Activated T-cell treated with anti-CD3 and anti-CD28 coated beads, Interleukin-2, amount 50 U/mL, for 24 hours (primary cell): ENCODE measurements around the gene LAMTOR1.

Experiments used
- DNase-seq: peaks from one replicate; pipeline ENCODE4 v3.0.0-alpha.2; 2020
- H3K27ac Mint-ChIP-seq: 2 replicates; pipeline ENCODE4 v1.8.0; 2020; ENCODE audit warnings: mild to moderate bottlenecking, mixed read lengths
- H3K27me3 Mint-ChIP-seq: 2 replicates; pipeline ENCODE4 v1.8.0; 2020; ENCODE audit warnings: mixed read lengths
- H3K36me3 Mint-ChIP-seq: 2 replicates; pipeline ENCODE4 v1.8.0; 2020; ENCODE audit warnings: low read depth, mixed read lengths
- H3K4me1 Mint-ChIP-seq: 2 replicates; pipeline ENCODE4 v1.8.0; 2020; ENCODE audit warnings: low read depth, mixed read lengths
- H3K4me3 Mint-ChIP-seq: 2 replicates; pipeline ENCODE4 v1.8.0; 2020; ENCODE audit warnings: mild to moderate bottlenecking, moderate library complexity, mixed read lengths
- H3K9me3 Mint-ChIP-seq: 2 replicates; pipeline ENCODE4 v1.8.0; 2020; ENCODE audit warnings: mixed read lengths

LAMTOR1 gene

GRCh38 chr11:72105888-72106287 lies 2.8 kb upstream of the LAMTOR1 start, which contains the start of gene TOMT:
TOMT (plus strand) TSS chr11:72105924; CDS start chr11:72105952, 28 bp downstream.
- H3K9me3 Mint-ChIP-seq, result no peaks in the 10 kb centered on the region
- H3K4me1 Mint-ChIP-seq, result peaks cover 28% of the 10 kb centered on the region
- no peak within 1 kb of the TSS for H3K4me3 Mint-ChIP-seq
- H3K27me3 Mint-ChIP-seq, result no peaks in the 10 kb centered on the region
- no peak for DNase-seq
- peaks cover 63% of the 10 kb centered on the region for H3K36me3 Mint-ChIP-seq
- H3K27ac Mint-ChIP-seq, result peak within 1 kb of the TSS; percentile 39

GRCh38 chr11:72103754-72104167 lies 664 bp upstream of the LAMTOR1 start:
- Mint-ChIP-seq H3K4me1 (peaks cover 37% of the 10 kb centered on the region), H3K36me3 (peaks cover 65% of the 10 kb centered on the region), H3K27ac (peak overlapping the region; percentile 96), H3K4me3 (peak overlapping the region; percentile 95), H3K27me3 (no peaks in the 10 kb centered on the region), H3K9me3 (no peaks in the 10 kb centered on the region)
- DNase-seq, result no peak

- no peaks in the 10 kb centered on the region for H3K27me3 Mint-ChIP-seq
- H3K4me3 Mint-ChIP-seq, result peak overlapping the region; percentile 95
- peaks cover 66% of the 10 kb centered on the region for H3K36me3 Mint-ChIP-seq
- no peak for DNase-seq
- H3K4me1 Mint-ChIP-seq, result peaks cover 37% of the 10 kb centered on the region
- H3K9me3 Mint-ChIP-seq, result no peaks in the 10 kb centered on the region
- H3K27ac Mint-ChIP-seq, result peak overlapping the region; percentile 96
Observed at GRCh38 chr11:72102631-72102945, 509 bp downstream of the LAMTOR1 start.

GRCh38 chr11:72102162-72102561 lies 935 bp downstream of the LAMTOR1 start:
- Mint-ChIP-seq H3K36me3 (peaks cover 66% of the 10 kb centered on the region), H3K4me1 (peaks cover 37% of the 10 kb centered on the region)

GRCh38 chr11:72100462-72100861 lies 2.6 kb downstream of the LAMTOR1 start:
- peaks cover 74% of the 10 kb centered on the region for H3K36me3 Mint-ChIP-seq
- H3K4me1 Mint-ChIP-seq, result peaks cover 37% of the 10 kb centered on the region
- H3K27ac Mint-ChIP-seq, result peak overlapping the region; percentile 96
- H3K9me3 Mint-ChIP-seq, result no peaks in the 10 kb centered on the region
- no peak overlapping the region for H3K4me3 Mint-ChIP-seq
- no peak for DNase-seq
- no peaks in the 10 kb centered on the region for H3K27me3 Mint-ChIP-seq

More at GRCh38 chr11:72102162-72102561, 935 bp downstream of the LAMTOR1 start:
- Mint-ChIP-seq H3K27me3 (no peaks in the 10 kb centered on the region), H3K4me3 (peak overlapping the region; percentile 95), H3K27ac (peak overlapping the region; percentile 96), H3K9me3 (no peaks in the 10 kb centered on the region)
- DNase-seq, result no peak

GRCh38 chr11:72100009-72100408 lies 3.1 kb downstream of the LAMTOR1 start:
- Mint-ChIP-seq H3K4me1 (peaks cover 37% of the 10 kb centered on the region), H3K9me3 (no peaks in the 10 kb centered on the region), H3K27ac (peak overlapping the region; percentile 96), H3K4me3 (no peak overlapping the region), H3K27me3 (no peaks in the 10 kb centered on the region), H3K36me3 (peaks cover 78% of the 10 kb centered on the region)
- DNase-seq, result no peak

GRCh38 chr11:72098741-72099140 lies 4.4 kb downstream of the LAMTOR1 start:
- Mint-ChIP-seq H3K9me3 (no peaks in the 10 kb centered on the region), H3K27ac (peak overlapping the region; percentile 34), H3K36me3 (peaks cover 87% of the 10 kb centered on the region), H3K4me1 (peaks cover 31% of the 10 kb centered on the region), H3K4me3 (no peak overlapping the region), H3K27me3 (no peaks in the 10 kb centered on the region)
- DNase-seq, result no peak

- DNase-seq, result peak; percentile 73
- H3K4me3 Mint-ChIP-seq, result no peak overlapping the region
- no peaks in the 10 kb centered on the region for H3K9me3 Mint-ChIP-seq
- peak overlapping the region; percentile 53 for H3K27ac Mint-ChIP-seq
- H3K27me3 Mint-ChIP-seq, result no peaks in the 10 kb centered on the region
- peaks cover 16% of the 10 kb centered on the region for H3K4me1 Mint-ChIP-seq
- peaks cover 44% of the 10 kb centered on the region for H3K36me3 Mint-ChIP-seq
Observed at GRCh38 chr11:72091292-72091691, 11.8 kb downstream of the LAMTOR1 start.

- no peak for DNase-seq
- H3K36me3 Mint-ChIP-seq, result peaks cover 24% of the 10 kb centered on the region
- no peaks in the 10 kb centered on the region for H3K9me3 Mint-ChIP-seq
- H3K27ac Mint-ChIP-seq, result peak overlapping the region; percentile 19
- no peaks in the 10 kb centered on the region for H3K27me3 Mint-ChIP-seq
- H3K4me3 Mint-ChIP-seq, result no peak overlapping the region
- peaks cover 20% of the 10 kb centered on the region for H3K4me1 Mint-ChIP-seq
Observed at GRCh38 chr11:72088076-72088808, 14.9 kb downstream of the LAMTOR1 start.

GRCh38 chr11:72085621-72086351 lies 17.3 kb downstream of the LAMTOR1 start:
- H3K27ac Mint-ChIP-seq, result peak overlapping the region; percentile 8
- no peak for DNase-seq
- peaks cover 27% of the 10 kb centered on the region for H3K4me1 Mint-ChIP-seq
- no peak overlapping the region for H3K4me3 Mint-ChIP-seq
- no peaks in the 10 kb centered on the region for H3K9me3 Mint-ChIP-seq
- peaks cover 22% of the 10 kb centered on the region for H3K36me3 Mint-ChIP-seq
- no peaks in the 10 kb centered on the region for H3K27me3 Mint-ChIP-seq

GRCh38 chr11:72084965-72085364 lies 18.1 kb downstream of the LAMTOR1 start:
- H3K27me3 Mint-ChIP-seq, result no peaks in the 10 kb centered on the region
- H3K9me3 Mint-ChIP-seq, result no peaks in the 10 kb centered on the region
- no peak overlapping the region for H3K27ac Mint-ChIP-seq
- peaks cover 23% of the 10 kb centered on the region for H3K36me3 Mint-ChIP-seq
- peaks cover 29% of the 10 kb centered on the region for H3K4me1 Mint-ChIP-seq
- H3K4me3 Mint-ChIP-seq, result no peak overlapping the region
- DNase-seq, result no peak

- no peaks in the 10 kb centered on the region for H3K9me3 Mint-ChIP-seq
- no peak overlapping the region for H3K27ac Mint-ChIP-seq
- peaks cover 34% of the 10 kb centered on the region for H3K4me1 Mint-ChIP-seq
- H3K4me3 Mint-ChIP-seq, result no peak overlapping the region
- peaks cover 20% of the 10 kb centered on the region for H3K36me3 Mint-ChIP-seq
- H3K27me3 Mint-ChIP-seq, result no peaks in the 10 kb centered on the region
- DNase-seq, result no peak
Observed at GRCh38 chr11:72084076-72084475, 19.0 kb downstream of the LAMTOR1 start.

- Mint-ChIP-seq H3K27me3 (no peaks in the 10 kb centered on the region), H3K4me1 (peaks cover 38% of the 10 kb centered on the region), H3K36me3 (peaks cover 19% of the 10 kb centered on the region), H3K9me3 (no peaks in the 10 kb centered on the region), H3K4me3 (no peak overlapping the region), H3K27ac (peak overlapping the region; percentile 2)
- no peak for DNase-seq
Observed at GRCh38 chr11:72083414-72083813, 19.7 kb downstream of the LAMTOR1 start.

- H3K36me3 Mint-ChIP-seq, result peaks cover 20% of the 10 kb centered on the region
- peaks cover 46% of the 10 kb centered on the region for H3K4me1 Mint-ChIP-seq
- no peak for DNase-seq
- peak overlapping the region; percentile 96 for H3K4me3 Mint-ChIP-seq
- peak overlapping the region; percentile 99 for H3K27ac Mint-ChIP-seq
- H3K9me3 Mint-ChIP-seq, result no peaks in the 10 kb centered on the region
- H3K27me3 Mint-ChIP-seq, result no peaks in the 10 kb centered on the region
Observed at GRCh38 chr11:72081821-72082453, 21.2 kb downstream of the LAMTOR1 start.
